ENCODE data around the gene DVL1. TPM values are rescaled to one million over a fixed set of nuclear protein-coding genes. Genes with fewer than 3 reads are reported as not detected.

The DVL1 gene
- total and polyA plus RNA-seq, 9 of the 15 experiments (the other 6 are each of a cell fraction or from before 2014, with no cell fraction given), result 0.62 to 135 (median 24.3) TPM

DNA sequence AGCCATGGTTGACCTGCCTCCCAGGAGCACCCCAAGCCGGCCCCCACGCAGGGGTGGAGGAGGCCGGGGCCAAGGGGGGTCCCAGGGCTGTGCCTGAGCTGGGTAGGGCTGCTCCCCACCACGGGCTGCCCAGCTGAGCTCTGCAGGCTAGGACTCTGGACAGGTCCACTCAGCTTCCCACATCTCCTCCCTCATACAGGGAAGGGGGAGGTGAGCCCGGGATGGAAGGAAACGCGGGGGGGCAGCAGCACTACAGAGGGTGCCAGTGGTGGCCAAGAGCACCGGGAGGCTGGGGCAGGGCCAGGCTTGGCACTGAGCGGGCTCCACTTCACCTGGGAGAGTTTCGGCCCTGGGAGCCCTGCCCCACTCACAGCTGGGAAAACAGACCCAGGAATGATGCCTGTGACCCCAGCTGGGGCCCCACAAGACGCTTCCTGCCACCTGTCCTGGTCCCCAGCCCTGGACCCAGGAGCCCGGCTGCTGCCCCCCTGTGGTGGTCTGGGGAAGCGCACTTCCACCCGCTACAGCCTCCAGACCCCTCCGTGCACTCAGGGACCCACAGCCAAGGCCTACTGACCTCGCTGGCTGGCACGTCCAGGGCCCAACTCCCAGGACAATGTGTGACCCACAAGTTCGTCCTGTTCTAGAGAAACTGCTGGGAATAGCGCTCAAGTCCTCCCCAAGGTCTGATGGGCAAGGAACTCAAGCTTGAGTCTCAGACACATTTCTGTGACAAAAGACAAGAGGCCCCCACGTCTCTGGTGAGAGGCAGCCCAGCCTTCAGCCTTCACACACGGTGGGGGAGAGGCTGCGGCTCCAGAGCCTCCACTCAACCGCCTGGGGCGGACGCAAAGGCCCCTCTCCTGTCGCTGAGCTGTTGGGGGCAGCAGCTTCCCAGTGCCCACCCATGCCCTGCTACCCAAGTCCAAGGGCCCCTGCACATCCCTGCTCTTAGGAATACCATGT lies 22.8 kb upstream of the DVL1 start (continued):
- TF ChIP-seq, protein P1, sequence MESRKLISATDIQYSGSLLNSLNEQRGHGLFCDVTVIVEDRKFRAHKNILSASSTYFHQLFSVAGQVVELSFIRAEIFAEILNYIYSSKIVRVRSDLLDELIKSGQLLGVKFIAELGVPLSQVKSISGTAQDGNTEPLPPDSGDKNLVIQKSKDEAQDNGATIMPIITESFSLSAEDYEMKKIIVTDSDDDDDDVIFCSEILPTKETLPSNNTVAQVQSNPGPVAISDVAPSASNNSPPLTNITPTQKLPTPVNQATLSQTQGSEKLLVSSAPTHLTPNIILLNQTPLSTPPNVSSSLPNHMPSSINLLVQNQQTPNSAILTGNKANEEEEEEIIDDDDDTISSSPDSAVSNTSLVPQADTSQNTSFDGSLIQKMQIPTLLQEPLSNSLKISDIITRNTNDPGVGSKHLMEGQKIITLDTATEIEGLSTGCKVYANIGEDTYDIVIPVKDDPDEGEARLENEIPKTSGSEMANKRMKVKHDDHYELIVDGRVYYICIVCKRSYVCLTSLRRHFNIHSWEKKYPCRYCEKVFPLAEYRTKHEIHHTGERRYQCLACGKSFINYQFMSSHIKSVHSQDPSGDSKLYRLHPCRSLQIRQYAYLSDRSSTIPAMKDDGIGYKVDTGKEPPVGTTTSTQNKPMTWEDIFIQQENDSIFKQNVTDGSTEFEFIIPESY (CRISPR knock-in tag; IDR thresholded peaks at IDR 0.05), result peak; percentile 76
- 0 out of 2 replicates have a peak, but pooled peaks have one; percentile 36 for TF ChIP-seq LCOR (CRISPR knock-in tag; IDR thresholded peaks at IDR 0.05)
- no peak for TF ChIP-seq ZKSCAN1 (IDR thresholded peaks at IDR 0.05; ENCODE audit: low read depth, low read length)
- peak; percentile 36 for TF ChIP-seq HMGN3 (IDR thresholded peaks at IDR 0.05; ENCODE audit: borderline replicate concordance, extremely low read depth, insufficient read length, low read depth, low read length)
- TF ChIP-seq NFRKB (IDR thresholded peaks at IDR 0.05; ENCODE audit: low read depth), result no peak
- no peak for TF ChIP-seq HDAC3 (IDR thresholded peaks at IDR 0.05; ENCODE audit: borderline replicate concordance, partially characterized antibody)
- no peak for TF ChIP-seq TBP (optimal IDR thresholded peaks at IDR 0.05; ENCODE audit: low read depth, low read length)
- 0 out of 2 replicates have a peak, but pooled peaks have one; percentile 18 for TF ChIP-seq ATF7 (IDR thresholded peaks at IDR 0.05)
- TF ChIP-seq SPI1 (IDR thresholded peaks at IDR 0.05; ENCODE audit: borderline replicate concordance, low read depth, low read length), result no peak
- TF ChIP-seq ZBED1 (IDR thresholded peaks at IDR 0.05), result no peak
- TF ChIP-seq NFIX (CRISPR knock-in tag; IDR thresholded peaks at IDR 0.05; ENCODE audit: low read depth), result no peak
- TF ChIP-seq, protein P2, sequence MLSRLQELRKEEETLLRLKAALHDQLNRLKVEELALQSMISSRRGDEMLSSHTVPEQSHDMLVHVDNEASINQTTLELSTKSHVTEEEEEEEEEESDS (CRISPR knock-in tag; IDR thresholded peaks at IDR 0.05), result no peak
- TF ChIP-seq CHD4 (IDR thresholded peaks at IDR 0.05; ENCODE audit: insufficient read depth, insufficient replicate concordance, low read depth, low read length, poor library complexity, severe bottlenecking), result no peak
- TF ChIP-seq XRCC5 (IDR thresholded peaks at IDR 0.05; ENCODE audit: low read depth, low read length), result peak; percentile 87; the same call in 1 of the 2 replicates
- no peak for TF ChIP-seq FIP1L1 (IDR thresholded peaks at IDR 0.05; ENCODE audit: low read depth, low read length, poor library complexity, severe bottlenecking)
- TF ChIP-seq, protein P3, sequence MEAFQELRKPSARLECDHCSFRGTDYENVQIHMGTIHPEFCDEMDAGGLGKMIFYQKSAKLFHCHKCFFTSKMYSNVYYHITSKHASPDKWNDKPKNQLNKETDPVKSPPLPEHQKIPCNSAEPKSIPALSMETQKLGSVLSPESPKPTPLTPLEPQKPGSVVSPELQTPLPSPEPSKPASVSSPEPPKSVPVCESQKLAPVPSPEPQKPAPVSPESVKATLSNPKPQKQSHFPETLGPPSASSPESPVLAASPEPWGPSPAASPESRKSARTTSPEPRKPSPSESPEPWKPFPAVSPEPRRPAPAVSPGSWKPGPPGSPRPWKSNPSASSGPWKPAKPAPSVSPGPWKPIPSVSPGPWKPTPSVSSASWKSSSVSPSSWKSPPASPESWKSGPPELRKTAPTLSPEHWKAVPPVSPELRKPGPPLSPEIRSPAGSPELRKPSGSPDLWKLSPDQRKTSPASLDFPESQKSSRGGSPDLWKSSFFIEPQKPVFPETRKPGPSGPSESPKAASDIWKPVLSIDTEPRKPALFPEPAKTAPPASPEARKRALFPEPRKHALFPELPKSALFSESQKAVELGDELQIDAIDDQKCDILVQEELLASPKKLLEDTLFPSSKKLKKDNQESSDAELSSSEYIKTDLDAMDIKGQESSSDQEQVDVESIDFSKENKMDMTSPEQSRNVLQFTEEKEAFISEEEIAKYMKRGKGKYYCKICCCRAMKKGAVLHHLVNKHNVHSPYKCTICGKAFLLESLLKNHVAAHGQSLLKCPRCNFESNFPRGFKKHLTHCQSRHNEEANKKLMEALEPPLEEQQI (IDR thresholded peaks at IDR 0.05), result no peak
- TF ChIP-seq, protein P4, sequence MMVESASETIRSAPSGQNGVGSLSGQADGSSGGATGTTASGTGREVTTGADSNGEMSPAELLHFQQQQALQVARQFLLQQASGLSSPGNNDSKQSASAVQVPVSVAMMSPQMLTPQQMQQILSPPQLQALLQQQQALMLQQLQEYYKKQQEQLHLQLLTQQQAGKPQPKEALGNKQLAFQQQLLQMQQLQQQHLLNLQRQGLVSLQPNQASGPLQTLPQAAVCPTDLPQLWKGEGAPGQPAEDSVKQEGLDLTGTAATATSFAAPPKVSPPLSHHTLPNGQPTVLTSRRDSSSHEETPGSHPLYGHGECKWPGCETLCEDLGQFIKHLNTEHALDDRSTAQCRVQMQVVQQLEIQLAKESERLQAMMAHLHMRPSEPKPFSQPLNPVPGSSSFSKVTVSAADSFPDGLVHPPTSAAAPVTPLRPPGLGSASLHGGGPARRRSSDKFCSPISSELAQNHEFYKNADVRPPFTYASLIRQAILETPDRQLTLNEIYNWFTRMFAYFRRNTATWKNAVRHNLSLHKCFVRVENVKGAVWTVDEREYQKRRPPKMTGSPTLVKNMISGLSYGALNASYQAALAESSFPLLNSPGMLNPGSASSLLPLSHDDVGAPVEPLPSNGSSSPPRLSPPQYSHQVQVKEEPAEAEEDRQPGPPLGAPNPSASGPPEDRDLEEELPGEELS (CRISPR knock-in tag; IDR thresholded peaks at IDR 0.05; ENCODE audit: borderline replicate concordance), result no peak
- no peak for TF ChIP-seq POLR3G (IDR thresholded peaks at IDR 0.05; ENCODE audit: extremely low read depth, insufficient read length, insufficient replicate concordance)
- no peak for TF ChIP-seq ZNF586 (CRISPR knock-in tag; conservative IDR thresholded peaks at IDR 0.05)
